Right lobe of liver (tissue), 6 donors: Measurements from ENCODE around the gene FOXF2. TPM values are rescaled to one million over a fixed set of nuclear protein-coding genes. Genes with fewer than 3 reads are reported as not detected.

Experiments used
- ATAC-seq, 4 donors: fragments of 200-7000 bp; cut with Tn5 transposase; one replicate each; pipeline ENCODE4 v1.9.1; 2020; ENCODE audit warnings: mild to moderate bottlenecking in 4 of 4, moderate library complexity in 4 of 4
- DNase-seq, 3 donors: peaks; one replicate each; pipeline ENCODE4 v3.0.0-alpha.2; 2020
- H3K27ac ChIP-seq, 3 donors: fragments of 200-600 bp; one replicate each; pipeline ENCODE4 v1.8.0; 2022
- H3K27me3 ChIP-seq, 2 donors: fragments of 200-600 bp; one replicate each; pipeline ENCODE4 v1.8.0; 2022
- H3K36me3 ChIP-seq, 4 donors: fragments of 200-600 bp; sonication (generic) in 1 of 4; one replicate each; pipeline versions ENCODE4 v1.5.1 to v1.8.0; 2017 to 2022; ENCODE audit warnings: control low read depth in 1 of 4
- H3K4me1 ChIP-seq, 4 donors: fragments of 200-600 bp; sonication (generic) in 1 of 4; one replicate each; pipeline versions ENCODE4 v1.5.1 to v1.8.0; 2017 to 2022; ENCODE audit warnings: control low read depth in 1 of 4
- H3K4me3 ChIP-seq, 3 donors: fragments of 200-600 bp; one replicate each; pipeline ENCODE4 v1.8.0; 2022
- H3K9me3 ChIP-seq, 4 donors: fragments of 200-600 bp; sonication (generic) in 1 of 4; one replicate each; pipeline versions ENCODE4 v1.5.1 to v1.8.0; 2017 to 2022; ENCODE audit warnings: control low read depth in 1 of 4
- POLR2A ChIP-seq: fragments of 450-650 bp; IDR thresholded peaks from one replicate; pipeline ENCODE4 v1.6.1; 2017; ENCODE audit warnings: antibody characterized with exemption, mild to moderate bottlenecking
- WGBS: methylation state at CpG from one replicate; pipeline ENCODE4 v1.1.6; 2018; ENCODE audit warnings: low coverage, low lambda C conversion rate; ENCODE audit not compliant: insufficient coverage; ENCODE audit errors: missing lambda C conversion rate; 5-methylcytosine and 5-hydroxymethylcytosine counted together
- intact Hi-C, 2 donors: fragments of 100-400 bp; cut with DNase I; formaldehyde crosslinking; loops; one replicate each; pipeline versions ENCODE4 v1.11.2 to v1.14.1; 2022
- microRNA-seq, 2 donors: library from miRNA; unstranded; fragments of <30 nt; microRNA quantifications; one replicate each; pipeline ENCODE4, GENCODE V29; 2019 to 2020
- small RNA-seq, 2 experiments: library from RNA; depleted of rRNA; stranded (forward); fragments of <200 nt; gene quantifications; one replicate each; pipeline ENCODE3, GENCODE V24; 2016
- total RNA-seq, 6 experiments: library from RNA; depleted of rRNA in 2 of 6; stranded (reverse); fragments of >200 nt in 2 of 6; fragmentation: NEBNext Ultra II Directional in 3 of 6; extraction: Animal tissue kit (Norgen Biotek cat#: 25700) in 3 of 6; gene quantifications; one replicate each; pipeline versions ENCODE4 v1.1.0 to v1.2.4, GENCODE V29; 2016 to 2023
- TF ChIP-seq, protein P1 (sequence below), 4 donors: fragments of 200-600 bp in 3 of 4; fragments of 450-650 bp in 1 of 4; IDR thresholded peaks; one replicate each; pipeline versions ENCODE4 v1.5.1 to v1.8.0; 2016 to 2022; ENCODE audit warnings: antibody characterized with exemption in 4 of 4, mild to moderate bottlenecking in 2 of 4
- donor health status: DM: no; HTN: yes; CAD: no.
- donor health status: DM: no; HTN: no; CAD: no.
- donor health status: DM: no; HTN: no; CAD: no.
- donor health status: DM: no; HTN: yes; CAD: no.
- donor health status: DM: no; HTN: yes; CAD: no.

Gene FOXF2
- total RNA-seq, 6 experiments from 2014 or later: 0.11 to 0.19 TPM; not detected in 4

DNA sequence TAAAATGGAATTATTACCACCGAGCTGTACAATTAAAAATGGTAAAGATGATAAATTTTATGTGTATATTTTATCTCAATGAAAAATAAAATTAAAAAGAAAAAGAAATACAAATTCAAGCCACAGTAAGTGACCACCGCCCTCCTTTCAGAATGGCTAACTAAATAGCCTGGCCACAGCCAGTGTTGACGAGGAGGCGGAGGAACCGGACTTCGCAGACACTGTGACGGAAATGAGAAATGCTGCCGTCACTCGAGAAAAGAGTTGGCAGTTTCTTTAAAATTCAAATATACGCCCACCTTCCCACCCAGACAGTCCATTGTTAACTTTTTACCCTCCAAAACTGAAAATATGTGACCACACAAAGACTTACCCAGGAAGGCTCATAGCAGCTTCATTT lies 50.0 kb downstream of the FOXF2 start:
- H3K27me3 ChIP-seq: no peaks in the 10 kb centered on the region
- intact Hi-C loops: no loop called here
- 59% methylated on average over 9 of the region's 10 CpGs for WGBS
- no peaks in the 10 kb centered on the region for H3K9me3 ChIP-seq
- TF ChIP-seq, protein P1, sequence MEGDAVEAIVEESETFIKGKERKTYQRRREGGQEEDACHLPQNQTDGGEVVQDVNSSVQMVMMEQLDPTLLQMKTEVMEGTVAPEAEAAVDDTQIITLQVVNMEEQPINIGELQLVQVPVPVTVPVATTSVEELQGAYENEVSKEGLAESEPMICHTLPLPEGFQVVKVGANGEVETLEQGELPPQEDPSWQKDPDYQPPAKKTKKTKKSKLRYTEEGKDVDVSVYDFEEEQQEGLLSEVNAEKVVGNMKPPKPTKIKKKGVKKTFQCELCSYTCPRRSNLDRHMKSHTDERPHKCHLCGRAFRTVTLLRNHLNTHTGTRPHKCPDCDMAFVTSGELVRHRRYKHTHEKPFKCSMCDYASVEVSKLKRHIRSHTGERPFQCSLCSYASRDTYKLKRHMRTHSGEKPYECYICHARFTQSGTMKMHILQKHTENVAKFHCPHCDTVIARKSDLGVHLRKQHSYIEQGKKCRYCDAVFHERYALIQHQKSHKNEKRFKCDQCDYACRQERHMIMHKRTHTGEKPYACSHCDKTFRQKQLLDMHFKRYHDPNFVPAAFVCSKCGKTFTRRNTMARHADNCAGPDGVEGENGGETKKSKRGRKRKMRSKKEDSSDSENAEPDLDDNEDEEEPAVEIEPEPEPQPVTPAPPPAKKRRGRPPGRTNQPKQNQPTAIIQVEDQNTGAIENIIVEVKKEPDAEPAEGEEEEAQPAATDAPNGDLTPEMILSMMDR (IDR thresholded peaks at IDR 0.05): no peak
- no peak for TF ChIP-seq POLR2A
- H3K36me3 ChIP-seq: no peaks in the 10 kb centered on the region
- DNase-seq (no peak), ATAC-seq (no peak)
- H3K4me3 ChIP-seq: no peak overlapping the region
- H3K27ac ChIP-seq: no peak overlapping the region
- H3K4me1 ChIP-seq: no peaks in the 10 kb centered on the region

DNA sequence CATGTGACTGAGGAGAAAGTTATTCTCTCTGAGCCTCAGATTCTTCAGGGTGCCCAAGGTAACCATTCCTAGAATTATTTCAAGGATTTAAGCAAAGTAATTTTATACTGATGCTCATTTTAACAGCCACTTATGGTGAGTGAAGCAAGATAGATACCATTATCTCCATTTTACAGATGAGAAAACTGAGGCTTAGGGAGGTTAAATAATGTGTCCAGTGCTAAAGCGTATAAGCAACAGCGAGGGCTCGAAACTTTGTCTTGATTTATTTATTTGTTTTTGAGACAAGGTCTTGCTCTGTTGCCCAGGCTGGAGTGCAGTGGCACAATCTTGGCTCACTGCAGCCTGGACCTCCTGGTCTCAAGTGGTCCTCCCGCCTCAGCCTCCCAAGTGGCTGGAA lies 53.6 kb downstream of the FOXF2 start:
- intact Hi-C loops: no loop called here
- H3K4me1 ChIP-seq: no peaks in the 10 kb centered on the region
- H3K4me3 ChIP-seq: no peak overlapping the region
- WGBS: 38% methylated on average over 3 of the region's 4 CpGs
- H3K36me3 ChIP-seq: no peaks in the 10 kb centered on the region
- no peak overlapping the region for H3K27ac ChIP-seq
- DNase-seq (no peak), ATAC-seq (no peak)
- TF ChIP-seq POLR2A: no peak
- TF ChIP-seq, protein P1 (IDR thresholded peaks at IDR 0.05): no peak
- H3K27me3 ChIP-seq: no peaks in the 10 kb centered on the region
- H3K9me3 ChIP-seq: no peaks in the 10 kb centered on the region

Small RNA genes within 50 kb of the gene (microRNA-seq; reads per million reads assigned to microRNA genes)
- 0 reads per million in 2 donors for gene MIR6720

Small RNA genes within 50 kb of the gene (small RNA-seq; reads per million reads assigned to genes)
- 0 reads per million in 2 experiments for gene MIR6720

Other genes with a start within 250 kb of the FOXF2 start
- 1 to 10 TPM in 1 of 6 experiments, under 1 TPM in 5; 0.12 to 4.0 (median 0.23) TPM for gene FOXQ1, start 77.5 kb upstream of the FOXF2 start, total RNA-seq
- gene FOXC1, start 220.3 kb downstream of the FOXF2 start, total RNA-seq: under 1 TPM; 0.24 to 0.87 (median 0.50) TPM